ENCODE data around the gene MAVS.

GRCh38 chr20:3890999-3891929, 44.6 kb downstream of the MAVS start:
- no peak for TF ChIP-seq CTCF (IDR thresholded peaks at IDR 0.05; ENCODE audit: low read depth, low read length)
- no peak for TF ChIP-seq POLR2A (IDR thresholded peaks at IDR 0.05; ENCODE audit: extremely low read depth, insufficient read length)
